ENCODE measurements around the gene DPEP1.

DNA sequence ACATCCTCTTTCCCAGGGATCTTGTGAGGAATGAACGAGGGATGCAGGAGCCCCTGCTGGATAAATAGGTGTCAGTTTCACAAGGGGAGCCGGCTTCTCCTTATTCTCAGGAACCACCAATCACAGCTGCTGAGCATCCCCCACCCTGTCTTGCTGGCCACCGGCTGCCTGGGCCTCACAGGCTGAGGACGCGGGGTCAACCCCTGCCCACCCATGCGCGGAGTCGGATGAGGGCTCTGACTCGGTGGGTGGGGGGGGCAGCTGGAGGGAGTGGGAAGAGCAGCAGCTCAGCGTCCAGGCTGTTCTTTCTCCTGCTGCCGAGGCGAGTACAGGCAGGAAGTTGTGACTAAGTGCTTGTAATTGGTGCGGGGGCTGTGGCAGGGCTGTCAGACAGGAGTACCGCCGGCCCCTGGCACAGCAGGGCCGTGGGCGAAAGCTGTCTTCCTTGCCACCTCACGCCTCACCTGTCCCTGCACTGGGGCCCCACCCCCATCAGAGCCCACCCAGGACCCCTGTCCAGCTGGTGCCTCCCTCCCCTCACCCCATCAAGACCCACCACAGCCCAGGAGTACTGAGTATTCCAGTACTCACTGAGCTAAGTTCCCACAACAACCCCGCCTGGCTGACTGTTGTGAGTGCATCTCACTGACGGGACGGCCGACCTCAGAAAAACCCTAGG is 11.0 kb upstream of the DPEP1 start:
- TF ChIP-seq, protein P1, sequence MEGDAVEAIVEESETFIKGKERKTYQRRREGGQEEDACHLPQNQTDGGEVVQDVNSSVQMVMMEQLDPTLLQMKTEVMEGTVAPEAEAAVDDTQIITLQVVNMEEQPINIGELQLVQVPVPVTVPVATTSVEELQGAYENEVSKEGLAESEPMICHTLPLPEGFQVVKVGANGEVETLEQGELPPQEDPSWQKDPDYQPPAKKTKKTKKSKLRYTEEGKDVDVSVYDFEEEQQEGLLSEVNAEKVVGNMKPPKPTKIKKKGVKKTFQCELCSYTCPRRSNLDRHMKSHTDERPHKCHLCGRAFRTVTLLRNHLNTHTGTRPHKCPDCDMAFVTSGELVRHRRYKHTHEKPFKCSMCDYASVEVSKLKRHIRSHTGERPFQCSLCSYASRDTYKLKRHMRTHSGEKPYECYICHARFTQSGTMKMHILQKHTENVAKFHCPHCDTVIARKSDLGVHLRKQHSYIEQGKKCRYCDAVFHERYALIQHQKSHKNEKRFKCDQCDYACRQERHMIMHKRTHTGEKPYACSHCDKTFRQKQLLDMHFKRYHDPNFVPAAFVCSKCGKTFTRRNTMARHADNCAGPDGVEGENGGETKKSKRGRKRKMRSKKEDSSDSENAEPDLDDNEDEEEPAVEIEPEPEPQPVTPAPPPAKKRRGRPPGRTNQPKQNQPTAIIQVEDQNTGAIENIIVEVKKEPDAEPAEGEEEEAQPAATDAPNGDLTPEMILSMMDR (IDR thresholded peaks at IDR 0.05; ENCODE audit: extremely low read depth in 1 of 2, insufficient read depth in 1 of 2, low read depth in 1 of 2, low read length in 2 of 2) = no peak
- TF ChIP-seq POLR2AphosphoS5 (IDR thresholded peaks at IDR 0.05; ENCODE audit: insufficient read depth, low read depth, low read length) = peak; percentile 48
- no peak for TF ChIP-seq POLR2A (IDR thresholded peaks at IDR 0.05; ENCODE audit: low read depth, low read length)
- no peak for TF ChIP-seq GATA2 (IDR thresholded peaks at IDR 0.05; ENCODE audit: insufficient read depth, insufficient read length, low read depth, low read length)
- TF ChIP-seq, protein P2, sequence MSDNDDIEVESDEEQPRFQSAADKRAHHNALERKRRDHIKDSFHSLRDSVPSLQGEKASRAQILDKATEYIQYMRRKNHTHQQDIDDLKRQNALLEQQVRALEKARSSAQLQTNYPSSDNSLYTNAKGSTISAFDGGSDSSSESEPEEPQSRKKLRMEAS (IDR thresholded peaks at IDR 0.05; ENCODE audit: insufficient read depth, insufficient read length) = no peak
- peak; percentile 27 for TF ChIP-seq JUN (IDR thresholded peaks at IDR 0.05; ENCODE audit: borderline replicate concordance, insufficient read depth, insufficient read length, low read depth)
- no peak for TF ChIP-seq EZH2 (IDR thresholded peaks at IDR 0.05; ENCODE audit: borderline replicate concordance, low read depth, low read length, severe bottlenecking)
- TF ChIP-seq FOS (IDR thresholded peaks at IDR 0.05; ENCODE audit: borderline replicate concordance, insufficient read depth, low read length) = peak; percentile 66
- no peak for TF ChIP-seq MYC (IDR thresholded peaks at IDR 0.05; ENCODE audit: low read depth, low read length)

Data from endothelial cell of umbilical vein (primary cell).